A673 (cell line): Measurements from ENCODE around the gene CASQ2. TPM values are rescaled to one million over a fixed set of nuclear protein-coding genes. Genes with fewer than 3 reads are reported as not detected.

ENCODE experiments used
- BruUV-seq: library from RNA; stranded (reverse); fragments of 400-500 nt; replicated peaks from 2 replicates; lab custom pipeline; 2021; lab: Mats Ljungman, UMichigan
- CTCF ChIA-PET: fragments of 300-600 bp; sonication (Branson Sonifier 250); formaldehyde crosslinking; loops from one replicate; lab custom pipeline; 2022; ENCODE audit warnings: antibody characterized with exemption; lab: Charles Lee
- POLR2A ChIA-PET: fragments of 300-600 bp; sonication (Branson Sonifier 250); formaldehyde crosslinking; loops from one replicate; lab custom pipeline; 2022; ENCODE audit warnings: antibody characterized with exemption; ENCODE audit not compliant: low non-redundant PET; lab: Charles Lee
- DNase-seq: peaks from one replicate; pipeline ENCODE4 v3.0.0-alpha.2; 2015; ENCODE audit warnings: low spot score
- H3K27ac ChIP-seq: fragments of 200-600 bp; sonication (generic); 2 replicates; pipeline ENCODE4 v1.5.1; 2016; ENCODE audit warnings: mixed run types, low read depth, mild to moderate bottlenecking, mixed read lengths, antibody characterized with exemption, low read length; ENCODE audit not compliant: poor library complexity, severe bottlenecking
- H3K27me3 ChIP-seq: fragments of 200-600 bp; sonication (generic); replicated peaks from 2 replicates; pipeline ENCODE4 v1.6.1; 2017; ENCODE audit warnings: mixed run types, low read depth, mild to moderate bottlenecking, mixed read lengths, antibody characterized with exemption, low read length; ENCODE audit not compliant: insufficient read depth, poor library complexity
- H3K36me3 ChIP-seq: fragments of 200-600 bp; sonication (generic); 2 replicates; pipeline ENCODE4 v1.6.1; 2016; ENCODE audit warnings: mixed run types, mild to moderate bottlenecking, mixed read lengths, antibody characterized with exemption, low read length; ENCODE audit not compliant: insufficient read depth, poor library complexity, severe bottlenecking
- H3K4me1 ChIP-seq: fragments of 200-600 bp; sonication (generic); 2 replicates; pipeline ENCODE4 v1.6.1; 2017; ENCODE audit warnings: mixed run types, mild to moderate bottlenecking, mixed read lengths, antibody characterized with exemption, low read length; ENCODE audit not compliant: insufficient read depth, poor library complexity, severe bottlenecking
- H3K4me3 ChIP-seq: fragments of 200-600 bp; sonication (generic); 2 replicates; pipeline ENCODE4 v1.5.1; 2016; ENCODE audit warnings: low read depth, mixed run types, mild to moderate bottlenecking, mixed read lengths, low read length; ENCODE audit not compliant: poor library complexity, severe bottlenecking
- H3K9me3 ChIP-seq: fragments of 200-600 bp; sonication (generic); 2 replicates; pipeline ENCODE4 v1.6.1; 2016; ENCODE audit warnings: mixed run types, low read depth, mild to moderate bottlenecking, mixed read lengths, antibody characterized with exemption, low read length; ENCODE audit not compliant: poor library complexity, severe bottlenecking
- CTCF ChIP-seq: fragments of 300-800, 200-600 bp; sonication (generic); conservative IDR thresholded peaks from 2 replicates; pipeline ENCODE4 v1.5.1; 2017; ENCODE audit warnings: low read depth, mild to moderate bottlenecking, antibody characterized with exemption, low read length, moderate library complexity, mixed read lengths
- EZH2 ChIP-seq: fragments of 200-600 bp; sonication (generic); IDR thresholded peaks from 2 replicates; pipeline ENCODE4 v1.6.1; 2017; ENCODE audit warnings: borderline replicate concordance, low read depth, mild to moderate bottlenecking, mixed read lengths, antibody characterized with exemption, low read length; ENCODE audit not compliant: poor library complexity, severe bottlenecking
- intact Hi-C: fragments of 100-400 bp; cut with micrococcal nuclease; formaldehyde crosslinking; loops from one replicate; pipeline ENCODE4 v1.10.0; 2022; ENCODE audit not compliant: unreplicated experiment
- total RNA-seq: library from RNA; stranded (reverse); gene quantifications from 2 replicates; pipeline ENCODE4 v1.2.3, GENCODE V29; 2021

The CASQ2 gene
- total RNA-seq, 1 experiment from 2014 or later, result 0.52 TPM

DNA sequence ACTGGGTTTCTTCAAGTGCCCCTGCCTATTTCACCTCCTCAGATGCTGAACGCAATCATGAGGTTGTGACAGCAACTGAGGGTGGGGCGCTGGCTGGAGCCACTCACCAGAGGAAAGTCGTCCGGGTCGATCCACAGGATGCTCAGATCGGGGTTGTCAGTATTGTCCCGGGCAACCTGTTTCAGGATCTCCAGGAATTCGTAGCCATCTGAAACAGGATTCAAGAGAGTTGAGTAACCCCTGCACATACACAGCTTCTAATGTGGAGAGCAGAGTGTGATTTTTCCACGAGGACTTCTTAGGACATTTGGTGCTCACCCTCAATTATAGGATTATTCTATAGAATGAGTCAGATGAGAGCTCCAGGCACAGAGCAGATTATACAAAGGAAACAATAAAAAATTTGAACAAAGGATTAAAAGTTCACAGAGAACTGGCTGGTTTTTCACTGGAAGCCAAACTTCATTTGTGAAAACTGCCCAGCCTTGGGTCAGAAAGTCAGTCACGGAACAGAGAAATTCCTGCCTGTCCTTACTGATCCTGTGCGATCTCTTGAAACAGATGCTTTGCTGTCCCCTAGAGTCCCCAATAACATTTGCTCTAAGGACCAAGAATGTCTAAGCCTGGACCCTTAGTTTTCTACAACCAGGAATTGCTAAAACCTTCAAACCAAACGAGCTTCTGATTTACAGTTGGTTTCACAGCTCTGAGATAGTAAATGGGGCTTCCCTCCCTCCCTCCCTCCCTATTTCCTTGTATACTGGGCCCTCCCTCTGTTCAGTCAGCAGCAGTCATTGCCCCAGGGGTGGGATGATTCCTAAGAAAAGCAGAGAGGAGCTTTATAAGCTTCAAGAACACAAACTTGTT is 63.2 kb downstream of the CASQ2 start:
- intact Hi-C loops, result loop anchor here (2.0 kb wide), 1 partner anchor 63 kb away; no protein-coding TSS in a partner anchor
- H3K9me3 ChIP-seq, result no peaks in the 10 kb centered on the region
- POLR2A ChIA-PET, result no interaction called here
- TF ChIP-seq CTCF (no peak), EZH2 (no peak)
- H3K27ac ChIP-seq, result peak overlapping the region; percentile 22
- BruUV-seq, result no TSS peak
- no peaks in the 10 kb centered on the region for H3K36me3 ChIP-seq
- no peak overlapping the region for H3K4me3 ChIP-seq
- CTCF ChIA-PET, result interaction anchor here (0.8 to 2.9 kb wide), 2 partner anchors 10 to 97 kb away, joined by 3 to 29 read pairs; no protein-coding TSS in a partner anchor
- peaks cover 23% of the 10 kb centered on the region for H3K4me1 ChIP-seq
- DNase-seq, result peak; percentile 82
- no peaks in the 10 kb centered on the region for H3K27me3 ChIP-seq

- no TSS peak for BruUV-seq
- Histone ChIP-seq H3K4me3 (no peak overlapping the region), H3K27me3 (no peaks in the 10 kb centered on the region), H3K36me3 (no peaks in the 10 kb centered on the region), H3K27ac (no peak overlapping the region), H3K4me1 (peaks cover 23% of the 10 kb centered on the region), H3K9me3 (no peaks in the 10 kb centered on the region)
- no peak for TF ChIP-seq EZH2
- TF ChIP-seq CTCF, result no peak
- intact Hi-C loops, result no loop called here
- ChIA-PET POLR2A (no interaction called here), CTCF (no interaction called here)
- DNase-seq, result peak; percentile 30
These were observed 65.6 kb downstream of the CASQ2 start for GRCh38 chr1:115702959-115703358.

- TF ChIP-seq CTCF, result no peak
- TF ChIP-seq EZH2, result no peak
- CTCF ChIA-PET, result no interaction called here
- Histone ChIP-seq H3K9me3 (no peaks in the 10 kb centered on the region), H3K4me3 (no peak overlapping the region), H3K4me1 (peaks cover 18% of the 10 kb centered on the region), H3K27me3 (no peaks in the 10 kb centered on the region), H3K27ac (no peak overlapping the region), H3K36me3 (no peaks in the 10 kb centered on the region)
- no TSS peak for BruUV-seq
- intact Hi-C loops, result no loop called here
- POLR2A ChIA-PET, result no interaction called here
- DNase-seq, result no peak
These were observed 67.4 kb downstream of the CASQ2 start for GRCh38 chr1:115701090-115701489.
